ENCODE measurements around the gene KCNH3. TPM values are rescaled to one million over a fixed set of nuclear protein-coding genes. Genes with fewer than 3 reads are reported as not detected.

The KCNH3 gene
- total and polyA plus RNA-seq, 2 of the 13 experiments (the other 11 are each of a cell fraction or from before 2014, with no cell fraction given), result 0.01 to 0.07 TPM

GRCh38 chr12:49550693-49551252 lies 11.9 kb downstream of the KCNH3 start (continued):
- no peak for TF ChIP-seq MTA1 (CRISPR knock-in tag; IDR thresholded peaks at IDR 0.05; ENCODE audit: borderline replicate concordance)
- TF ChIP-seq TEAD3 (CRISPR knock-in tag; optimal IDR thresholded peaks at IDR 0.05; ENCODE audit: borderline replicate concordance), result peak; percentile 14
- TF ChIP-seq ZNF331 (CRISPR knock-in tag; IDR thresholded peaks at IDR 0.05), result peak; percentile 54; the same call in 1 of the 2 replicates
- peak; percentile 57; the same call in 1 of the 2 replicates for TF ChIP-seq TBX2 (CRISPR knock-in tag; IDR thresholded peaks at IDR 0.05; ENCODE audit: borderline replicate concordance)
- TF ChIP-seq ZBTB10 (CRISPR knock-in tag; IDR thresholded peaks at IDR 0.05; ENCODE audit: borderline replicate concordance), result no peak
- TF ChIP-seq MAZ (IDR thresholded peaks at IDR 0.05; ENCODE audit: borderline replicate concordance, low read depth, low read length), result no peak
- no peak for TF ChIP-seq MAZ (CRISPR knock-in tag; IDR thresholded peaks at IDR 0.05; ENCODE audit: low read depth)
- TF ChIP-seq, protein P1, sequence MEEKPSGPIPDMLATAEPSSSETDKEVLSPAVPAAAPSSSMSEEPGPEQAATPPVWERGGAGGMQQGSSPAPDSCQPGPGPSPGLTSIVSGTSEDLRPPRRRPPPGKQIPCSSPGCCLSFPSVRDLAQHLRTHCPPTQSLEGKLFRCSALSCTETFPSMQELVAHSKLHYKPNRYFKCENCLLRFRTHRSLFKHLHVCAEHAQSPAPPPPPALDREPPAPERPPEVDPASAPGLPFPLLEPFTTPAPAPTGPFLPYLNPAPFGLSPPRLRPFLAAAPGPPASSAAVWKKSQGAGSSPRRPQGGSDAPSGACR (CRISPR knock-in tag; IDR thresholded peaks at IDR 0.05), result 0 out of 2 replicates have a peak, but pooled peaks have one; percentile 13
- TF ChIP-seq ZNF772 (CRISPR knock-in tag; IDR thresholded peaks at IDR 0.05), result no peak
- TF ChIP-seq HNF4A (CRISPR knock-in tag; IDR thresholded peaks at IDR 0.05), result 0 out of 2 replicates have a peak, but pooled peaks have one; percentile 19
- TF ChIP-seq MYC (CRISPR knock-in tag; IDR thresholded peaks at IDR 0.05; ENCODE audit: borderline replicate concordance), result peak; percentile 28; the same call in 1 of the 2 replicates
- TF ChIP-seq ZNF142 (CRISPR knock-in tag; IDR thresholded peaks at IDR 0.05), result no peak
- TF ChIP-seq, protein P2, sequence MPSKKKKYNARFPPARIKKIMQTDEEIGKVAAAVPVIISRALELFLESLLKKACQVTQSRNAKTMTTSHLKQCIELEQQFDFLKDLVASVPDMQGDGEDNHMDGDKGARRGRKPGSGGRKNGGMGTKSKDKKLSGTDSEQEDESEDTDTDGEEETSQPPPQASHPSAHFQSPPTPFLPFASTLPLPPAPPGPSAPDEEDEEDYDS (CRISPR knock-in tag; IDR thresholded peaks at IDR 0.05), result peak; percentile 12; the same call in 1 of the 2 replicates

Measured in HepG2 (cell line).